ENCODE data around the gene CRCP.

- TF ChIP-seq CTCF (IDR thresholded peaks at IDR 0.05; ENCODE audit: low read length), result no peak
- TF ChIP-seq EZH2 (IDR thresholded peaks at IDR 0.05; ENCODE audit: borderline replicate concordance, low read length), result no peak
These were observed 4.7 kb downstream of the CRCP start for GRCh38 chr7:66119245-66119850.
